Measurements from ENCODE around the gene LARGE1. TPM values are rescaled to one million over a fixed set of nuclear protein-coding genes. Genes with fewer than 3 reads are reported as not detected.

LARGE1 gene
- total RNA-seq, 1 donor: 15.0 TPM

DNA sequence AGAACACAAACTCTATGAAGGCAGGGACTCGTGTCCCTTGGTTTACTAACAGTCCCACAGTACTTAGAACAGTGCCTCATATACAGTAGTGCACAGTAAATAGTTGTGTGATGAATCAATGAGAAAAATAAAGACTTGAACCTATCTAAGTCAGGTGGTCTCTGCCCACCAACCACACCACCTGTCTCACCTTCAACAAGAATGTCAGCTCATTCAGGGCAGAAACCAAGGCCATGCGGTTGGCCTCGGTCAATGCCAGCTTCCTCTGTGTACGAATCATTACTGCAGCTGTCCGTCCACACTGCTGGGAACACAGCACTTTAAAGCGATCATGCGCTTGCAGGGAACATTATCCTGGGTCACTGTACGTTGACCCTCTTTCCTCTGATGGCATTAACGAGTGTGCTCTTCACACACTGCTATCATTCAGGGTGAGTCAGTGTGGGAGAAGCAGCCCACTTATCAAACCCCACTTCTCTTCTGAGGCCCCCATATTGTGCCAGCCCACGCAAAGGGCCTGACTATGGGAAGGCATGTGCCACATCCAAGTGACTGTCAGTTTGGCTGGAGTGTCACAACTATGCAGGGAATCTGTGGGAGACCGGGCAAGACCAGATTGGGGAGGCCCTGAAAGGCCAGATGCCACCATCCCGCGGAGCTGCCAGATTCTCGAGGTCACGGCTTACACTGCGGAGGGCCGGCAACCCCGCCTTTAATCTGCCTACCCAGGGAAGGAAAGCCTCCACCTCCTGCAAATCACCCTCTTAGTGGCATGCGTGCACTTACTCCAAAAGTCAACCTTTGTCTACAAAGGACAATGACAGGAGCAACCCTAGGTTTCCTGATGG lies 36.1 kb downstream of the LARGE1 start:
- no peak for DNase-seq (ENCODE audit: low read depth)
- H3K4me3 ChIP-seq (ENCODE audit: low read depth, low read length): no peak overlapping the region

DNA sequence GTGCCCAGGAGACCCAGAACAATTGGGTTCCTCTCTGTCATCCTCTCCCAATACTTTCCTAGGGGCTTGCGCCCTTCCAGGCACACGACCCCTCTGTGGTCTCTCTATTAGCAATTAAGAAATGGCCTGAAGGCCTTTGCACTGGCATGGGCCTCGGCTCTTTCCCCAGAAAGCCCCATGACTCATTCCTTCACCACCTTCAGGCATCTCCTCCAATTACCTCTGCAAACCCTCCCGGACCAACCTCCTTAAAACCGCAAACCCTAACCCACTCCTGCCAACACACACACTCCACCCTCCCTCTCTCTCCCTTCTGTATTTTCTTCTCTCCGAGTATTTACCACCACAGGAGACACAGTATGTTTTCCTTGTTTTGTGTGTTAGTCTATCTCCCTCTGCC lies 36.7 kb downstream of the LARGE1 start:
- TF ChIP-seq CTCF (IDR thresholded peaks at IDR 0.05; ENCODE audit: insufficient read depth, low read length): no peak
- DNase-seq (ENCODE audit: low read depth): no peak
- H3K4me3 ChIP-seq (ENCODE audit: low read depth, low read length): no peak overlapping the region

More for the DNA sequence above, 36.1 kb downstream of the LARGE1 start:
- no peak for TF ChIP-seq CTCF (IDR thresholded peaks at IDR 0.05; ENCODE audit: insufficient read depth, low read length)

DNA sequence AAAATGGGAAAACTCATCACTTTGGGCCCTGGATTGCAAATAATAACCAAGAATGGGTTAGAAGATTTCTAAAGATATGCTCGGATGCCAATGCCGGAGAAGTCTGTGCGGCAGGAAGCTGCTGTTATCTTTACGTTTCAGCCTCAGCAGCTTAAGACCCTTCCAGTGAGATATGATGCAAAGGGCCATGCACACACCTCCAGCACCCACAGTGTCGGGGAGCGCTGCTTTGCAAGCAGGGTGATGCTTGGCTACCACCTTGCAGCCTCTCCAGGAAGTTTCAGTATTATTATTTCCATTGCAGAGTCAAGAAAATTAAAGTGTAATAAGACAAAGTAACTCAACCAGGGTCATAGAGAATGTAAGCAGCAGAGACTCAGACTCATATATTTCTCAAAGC lies 37.3 kb downstream of the LARGE1 start:
- no peak for TF ChIP-seq CTCF (IDR thresholded peaks at IDR 0.05; ENCODE audit: insufficient read depth, low read length)
- no peak overlapping the region for H3K4me3 ChIP-seq (ENCODE audit: low read depth, low read length)
- no peak for DNase-seq (ENCODE audit: low read depth)

DNA sequence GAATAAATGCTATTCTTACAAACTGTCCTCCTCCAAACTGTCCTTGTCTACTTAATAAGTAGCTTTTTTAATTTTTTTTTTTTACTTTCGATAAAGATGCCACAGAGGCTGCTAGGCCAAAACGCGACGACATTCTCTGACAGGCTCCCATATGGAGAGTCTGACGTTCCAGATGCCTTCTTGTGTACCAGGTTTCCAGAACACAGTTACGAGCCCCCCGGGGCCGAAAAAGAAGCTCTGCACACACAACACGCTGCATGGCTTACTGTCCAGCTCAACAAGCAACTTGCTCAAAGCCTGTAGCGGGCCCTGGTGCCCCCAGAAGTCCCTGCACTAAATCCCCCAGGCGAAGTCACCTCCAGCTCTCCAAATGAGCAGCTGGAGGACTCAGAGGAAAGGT lies 39.3 kb downstream of the LARGE1 start:
- no peak overlapping the region for H3K4me3 ChIP-seq (ENCODE audit: low read depth, low read length)
- TF ChIP-seq CTCF (IDR thresholded peaks at IDR 0.05; ENCODE audit: insufficient read depth, low read length): no peak
- DNase-seq (ENCODE audit: low read depth): no peak

- DNase-seq (ENCODE audit: low read depth): no peak
- TF ChIP-seq CTCF (IDR thresholded peaks at IDR 0.05; ENCODE audit: insufficient read depth, low read length): no peak
- no peak overlapping the region for H3K4me3 ChIP-seq (ENCODE audit: low read depth, low read length)
Measured at GRCh38 chr22:33879796-33880195, 40.5 kb downstream of the LARGE1 start.

DNA sequence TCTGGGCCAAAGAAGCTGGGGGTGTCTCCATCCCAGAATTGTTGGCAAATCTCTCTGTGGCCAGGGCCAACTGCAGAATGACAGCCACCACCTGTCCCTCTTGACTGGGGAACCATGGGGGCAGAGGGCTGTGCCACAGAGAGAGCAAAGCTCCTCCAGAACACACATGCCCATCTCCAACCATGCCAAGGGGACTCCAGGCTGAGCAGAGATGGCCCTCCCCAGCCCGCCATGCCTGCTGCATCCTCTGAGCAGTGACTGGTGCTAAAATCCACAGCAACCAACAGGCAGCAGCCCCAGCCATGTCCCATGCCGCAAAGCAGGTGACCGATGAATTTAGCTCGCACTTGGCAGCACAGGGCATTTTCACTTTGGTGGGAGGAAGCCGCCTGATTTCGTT lies 45.0 kb downstream of the LARGE1 start:
- no peak for DNase-seq (ENCODE audit: low read depth)
- H3K4me3 ChIP-seq (ENCODE audit: low read depth, low read length): no peak overlapping the region
- TF ChIP-seq CTCF (IDR thresholded peaks at IDR 0.05; ENCODE audit: insufficient read depth, low read length): no peak

DNA sequence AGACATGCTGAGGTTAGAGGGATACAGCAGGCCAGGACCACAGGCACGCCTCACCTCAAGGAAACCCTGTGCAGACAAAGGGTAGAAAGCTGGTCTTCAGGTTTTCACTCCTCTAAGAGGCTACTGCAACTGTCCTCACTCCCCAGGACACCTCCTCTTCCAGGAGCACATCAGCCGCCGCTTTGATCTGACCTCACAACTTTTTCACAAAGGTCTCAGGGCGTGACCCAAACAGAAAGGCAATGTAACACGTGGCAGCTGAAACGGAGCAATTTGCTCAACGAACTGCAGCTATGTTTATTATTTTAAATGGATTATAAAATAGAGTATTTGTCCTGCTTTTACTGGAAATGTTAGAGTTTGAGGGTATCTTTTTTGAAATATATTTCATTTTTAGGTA lies 46.1 kb downstream of the LARGE1 start:
- DNase-seq (ENCODE audit: low read depth): no peak
- TF ChIP-seq CTCF (IDR thresholded peaks at IDR 0.05; ENCODE audit: insufficient read depth, low read length): no peak
- H3K4me3 ChIP-seq (ENCODE audit: low read depth, low read length): no peak overlapping the region
